A549 treated with Hydrocortisone at 1 μM for 4 hours (cell line): ENCODE measurements around the gene ASB4. TPM values are rescaled to one million over a fixed set of nuclear protein-coding genes. Genes with fewer than 3 reads are reported as not detected.

Source experiments
- total RNA-seq: library from RNA; stranded (reverse); fragments of 200-300 nt; extraction: Qiagen RNA extraction; gene quantifications from 5 replicates; pipeline ENCODE4 v1.2.3, GENCODE V29; 2022

The ASB4 gene, protein sequence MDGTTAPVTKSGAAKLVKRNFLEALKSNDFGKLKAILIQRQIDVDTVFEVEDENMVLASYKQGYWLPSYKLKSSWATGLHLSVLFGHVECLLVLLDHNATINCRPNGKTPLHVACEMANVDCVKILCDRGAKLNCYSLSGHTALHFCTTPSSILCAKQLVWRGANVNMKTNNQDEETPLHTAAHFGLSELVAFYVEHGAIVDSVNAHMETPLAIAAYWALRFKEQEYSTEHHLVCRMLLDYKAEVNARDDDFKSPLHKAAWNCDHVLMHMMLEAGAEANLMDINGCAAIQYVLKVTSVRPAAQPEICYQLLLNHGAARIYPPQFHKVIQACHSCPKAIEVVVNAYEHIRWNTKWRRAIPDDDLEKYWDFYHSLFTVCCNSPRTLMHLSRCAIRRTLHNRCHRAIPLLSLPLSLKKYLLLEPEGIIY
- 0.20 to 0.45 TPM (median 0.26 TPM) in 5 replicates for total RNA-seq

DNA sequence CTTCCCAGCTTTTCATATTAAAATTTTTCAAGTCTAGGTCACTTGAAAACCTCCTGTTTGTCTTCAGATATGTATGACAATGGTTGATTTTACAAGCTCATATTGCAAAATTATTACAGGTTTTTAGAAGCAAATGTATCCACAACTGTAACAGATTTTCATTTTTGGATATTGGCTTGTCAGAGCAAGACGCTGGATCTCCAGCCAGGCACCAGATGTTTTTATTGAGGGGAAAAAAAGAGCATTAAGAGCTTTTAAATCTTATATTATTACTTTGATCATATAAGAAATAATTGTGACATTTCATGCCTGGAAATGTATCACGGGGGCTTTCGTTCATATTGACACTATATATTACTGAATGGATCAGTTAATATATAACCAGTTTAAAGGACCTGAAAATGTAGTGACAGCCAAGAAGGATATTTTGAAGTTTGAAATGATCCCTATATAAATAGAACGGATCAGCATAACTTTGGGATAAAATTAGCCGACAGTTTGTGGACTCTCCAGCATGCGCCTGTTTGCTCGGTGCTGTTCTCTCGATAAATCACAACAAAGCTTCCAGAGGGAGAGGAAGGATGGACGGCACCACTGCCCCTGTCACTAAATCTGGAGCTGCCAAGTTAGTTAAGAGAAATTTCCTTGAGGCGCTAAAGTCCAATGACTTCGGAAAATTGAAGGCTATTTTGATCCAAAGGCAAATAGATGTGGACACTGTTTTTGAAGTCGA lies at the start of gene ASB4:
Gene ASB4, plus strand, starts transcription at position 553 of the 733 bp plus-strand sequence. Its CDS starts 29 bp downstream, at position 582.

Other genes with a start within 250 kb of the ASB4 start
- gene PON1, start 161.4 kb upstream of the ASB4 start, total RNA-seq, result 0.78 to 1.3 TPM (median 1.1 TPM) in 5 replicates
- 32.2 to 41.8 TPM (median 37.0 TPM) in 5 replicates for gene PON3, start 89.6 kb upstream of the ASB4 start, total RNA-seq
- gene PON2, start 50.9 kb upstream of the ASB4 start, total RNA-seq, result 343 to 385 TPM (median 382 TPM) in 5 replicates
- gene PDK4, start 110.6 kb downstream of the ASB4 start, total RNA-seq, result 19.8 to 29.9 TPM (median 26.9 TPM) in 5 replicates